ENCODE results near the gene CABP4.

- TF ChIP-seq, protein P1, sequence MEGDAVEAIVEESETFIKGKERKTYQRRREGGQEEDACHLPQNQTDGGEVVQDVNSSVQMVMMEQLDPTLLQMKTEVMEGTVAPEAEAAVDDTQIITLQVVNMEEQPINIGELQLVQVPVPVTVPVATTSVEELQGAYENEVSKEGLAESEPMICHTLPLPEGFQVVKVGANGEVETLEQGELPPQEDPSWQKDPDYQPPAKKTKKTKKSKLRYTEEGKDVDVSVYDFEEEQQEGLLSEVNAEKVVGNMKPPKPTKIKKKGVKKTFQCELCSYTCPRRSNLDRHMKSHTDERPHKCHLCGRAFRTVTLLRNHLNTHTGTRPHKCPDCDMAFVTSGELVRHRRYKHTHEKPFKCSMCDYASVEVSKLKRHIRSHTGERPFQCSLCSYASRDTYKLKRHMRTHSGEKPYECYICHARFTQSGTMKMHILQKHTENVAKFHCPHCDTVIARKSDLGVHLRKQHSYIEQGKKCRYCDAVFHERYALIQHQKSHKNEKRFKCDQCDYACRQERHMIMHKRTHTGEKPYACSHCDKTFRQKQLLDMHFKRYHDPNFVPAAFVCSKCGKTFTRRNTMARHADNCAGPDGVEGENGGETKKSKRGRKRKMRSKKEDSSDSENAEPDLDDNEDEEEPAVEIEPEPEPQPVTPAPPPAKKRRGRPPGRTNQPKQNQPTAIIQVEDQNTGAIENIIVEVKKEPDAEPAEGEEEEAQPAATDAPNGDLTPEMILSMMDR (IDR thresholded peaks at IDR 0.05), result no peak
- TF ChIP-seq EZH2 (IDR thresholded peaks at IDR 0.05; ENCODE audit: borderline replicate concordance, insufficient read depth, low read depth, low read length, poor library complexity, severe bottlenecking), result no peak
Measured at GRCh38 chr11:67504950-67505581, 49.9 kb downstream of the CABP4 start, which contains the start of gene PITPNM1.

Data from B cell (primary cell).